ENCODE data around the gene IL16.

Gene IL16

GRCh38 chr15:81196576-81197254, at the start of gene IL16:
TSS of gene IL16 (plus strand) at chr15:81196879. CDS start at chr15:81225400, 28,521 bp downstream.
- Histone ChIP-seq H3K4me2 (no peak within 1 kb of the TSS), H3K27me3 (ENCODE audit: insufficient read depth, low read depth) (no peaks in the 10 kb centered on the region), H3K27ac (no peak within 1 kb of the TSS), H3K79me2 (ENCODE audit: insufficient read depth, low read depth) (no peaks in the 10 kb centered on the region), H4K20me1 (ENCODE audit: insufficient read depth) (no peaks in the 10 kb centered on the region), H3K36me3 (ENCODE audit: insufficient read depth) (no peaks in the 10 kb centered on the region), H2AFZ (ENCODE audit: low read depth) (no peak within 1 kb of the TSS), H3K4me1 (ENCODE audit: low read depth, poor library complexity, severe bottlenecking) (no peaks in the 10 kb centered on the region), H3K4me3 (IDR thresholded peaks at IDR 0.05; ENCODE audit: insufficient read depth, low read depth, low read length) (no peak within 1 kb of the TSS), H3K9ac (no peak within 1 kb of the TSS)
- TF ChIP-seq, protein P1, sequence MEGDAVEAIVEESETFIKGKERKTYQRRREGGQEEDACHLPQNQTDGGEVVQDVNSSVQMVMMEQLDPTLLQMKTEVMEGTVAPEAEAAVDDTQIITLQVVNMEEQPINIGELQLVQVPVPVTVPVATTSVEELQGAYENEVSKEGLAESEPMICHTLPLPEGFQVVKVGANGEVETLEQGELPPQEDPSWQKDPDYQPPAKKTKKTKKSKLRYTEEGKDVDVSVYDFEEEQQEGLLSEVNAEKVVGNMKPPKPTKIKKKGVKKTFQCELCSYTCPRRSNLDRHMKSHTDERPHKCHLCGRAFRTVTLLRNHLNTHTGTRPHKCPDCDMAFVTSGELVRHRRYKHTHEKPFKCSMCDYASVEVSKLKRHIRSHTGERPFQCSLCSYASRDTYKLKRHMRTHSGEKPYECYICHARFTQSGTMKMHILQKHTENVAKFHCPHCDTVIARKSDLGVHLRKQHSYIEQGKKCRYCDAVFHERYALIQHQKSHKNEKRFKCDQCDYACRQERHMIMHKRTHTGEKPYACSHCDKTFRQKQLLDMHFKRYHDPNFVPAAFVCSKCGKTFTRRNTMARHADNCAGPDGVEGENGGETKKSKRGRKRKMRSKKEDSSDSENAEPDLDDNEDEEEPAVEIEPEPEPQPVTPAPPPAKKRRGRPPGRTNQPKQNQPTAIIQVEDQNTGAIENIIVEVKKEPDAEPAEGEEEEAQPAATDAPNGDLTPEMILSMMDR (conservative IDR thresholded peaks at IDR 0.05; ENCODE audit: low read depth, low read length): no peak

GRCh38 chr15:81151389-81151788, 45.3 kb upstream of the IL16 start:
- no peaks in the 10 kb centered on the region for H3K79me2 ChIP-seq (ENCODE audit: insufficient read depth, low read depth)
- no peaks in the 10 kb centered on the region for H3K27me3 ChIP-seq (ENCODE audit: insufficient read depth, low read depth)
- no peak overlapping the region for H3K9ac ChIP-seq
- no peaks in the 10 kb centered on the region for H3K36me3 ChIP-seq (ENCODE audit: insufficient read depth)
- H3K4me2 ChIP-seq: no peak overlapping the region
- H3K4me3 ChIP-seq (IDR thresholded peaks at IDR 0.05; ENCODE audit: insufficient read depth, low read depth, low read length): no peak overlapping the region
- no peak overlapping the region for H2AFZ ChIP-seq (ENCODE audit: low read depth)
- no peaks in the 10 kb centered on the region for H3K4me1 ChIP-seq (ENCODE audit: low read depth, poor library complexity, severe bottlenecking)
- H4K20me1 ChIP-seq (ENCODE audit: insufficient read depth): no peaks in the 10 kb centered on the region
- TF ChIP-seq, protein P1 (conservative IDR thresholded peaks at IDR 0.05; ENCODE audit: low read depth, low read length): no peak
- no peak overlapping the region for H3K27ac ChIP-seq

DNA sequence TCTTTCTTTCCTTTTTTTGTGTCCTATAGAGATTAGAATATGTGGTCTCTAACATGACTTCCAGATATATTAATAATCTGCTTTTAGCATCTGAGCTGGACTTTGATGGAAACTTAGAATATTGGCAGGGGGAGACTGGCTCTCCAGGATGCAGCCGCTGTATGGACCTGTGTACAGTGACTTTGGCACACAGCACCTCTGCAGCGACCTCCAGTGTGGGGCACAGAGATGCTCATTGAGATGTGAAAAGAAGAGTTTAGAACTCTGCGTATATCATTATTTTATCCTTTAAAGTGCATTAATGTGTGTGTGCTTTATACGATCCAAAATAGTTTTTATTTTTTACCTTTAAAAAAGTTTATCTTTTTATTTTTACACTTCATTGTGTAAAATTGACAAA, 44.3 kb upstream of the IL16 start:
- Histone ChIP-seq H3K4me2 (no peak overlapping the region), H3K79me2 (ENCODE audit: insufficient read depth, low read depth) (no peaks in the 10 kb centered on the region), H3K4me1 (ENCODE audit: low read depth, poor library complexity, severe bottlenecking) (no peaks in the 10 kb centered on the region), H3K36me3 (ENCODE audit: insufficient read depth) (no peaks in the 10 kb centered on the region), H3K4me3 (IDR thresholded peaks at IDR 0.05; ENCODE audit: insufficient read depth, low read depth, low read length) (no peak overlapping the region), H3K9ac (no peak overlapping the region), H2AFZ (ENCODE audit: low read depth) (no peak overlapping the region), H4K20me1 (ENCODE audit: insufficient read depth) (no peaks in the 10 kb centered on the region), H3K27ac (no peak overlapping the region), H3K27me3 (ENCODE audit: insufficient read depth, low read depth) (no peaks in the 10 kb centered on the region)
- TF ChIP-seq, protein P1 (conservative IDR thresholded peaks at IDR 0.05; ENCODE audit: low read depth, low read length): no peak

DNA sequence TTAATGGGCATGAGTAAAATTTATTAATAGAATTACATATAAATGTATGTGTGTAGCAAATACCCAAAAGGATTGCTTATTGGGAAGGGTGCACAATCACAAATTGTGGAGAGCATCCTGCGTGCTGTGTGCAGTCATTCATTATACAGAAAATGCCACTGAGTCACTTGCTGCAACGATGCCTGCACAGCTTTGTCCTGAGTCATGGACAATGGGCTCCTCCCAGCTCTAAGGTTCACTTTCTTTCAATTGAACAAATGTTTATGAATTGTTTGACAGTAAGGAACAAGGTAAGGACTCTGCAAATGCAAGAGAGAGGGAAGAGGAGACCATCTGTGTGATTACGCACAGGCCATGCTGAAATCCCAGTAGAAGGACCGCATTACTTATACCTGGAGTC, 43.9 kb upstream of the IL16 start:
- Histone ChIP-seq H3K36me3 (ENCODE audit: insufficient read depth) (no peaks in the 10 kb centered on the region), H2AFZ (ENCODE audit: low read depth) (no peak overlapping the region), H3K4me1 (ENCODE audit: low read depth, poor library complexity, severe bottlenecking) (no peaks in the 10 kb centered on the region), H3K27me3 (ENCODE audit: insufficient read depth, low read depth) (no peaks in the 10 kb centered on the region), H3K4me3 (IDR thresholded peaks at IDR 0.05; ENCODE audit: insufficient read depth, low read depth, low read length) (no peak overlapping the region), H3K4me2 (no peak overlapping the region), H3K79me2 (ENCODE audit: insufficient read depth, low read depth) (no peaks in the 10 kb centered on the region), H3K27ac (no peak overlapping the region), H4K20me1 (ENCODE audit: insufficient read depth) (no peaks in the 10 kb centered on the region), H3K9ac (no peak overlapping the region)
- TF ChIP-seq, protein P1 (conservative IDR thresholded peaks at IDR 0.05; ENCODE audit: low read depth, low read length): no peak
